Hepatic stellate cell (primary cell): ENCODE data around the gene CD81.

Experiments used
- DNase-seq: peaks from one replicate; pipeline ENCODE4 v3.0.0; 2011; ENCODE audit warnings: low spot score

The CD81 gene

GRCh38 chr11:2391181-2391975 is 14.3 kb downstream of the CD81 start:
- no peak for DNase-seq

- no peak for DNase-seq
Observed at GRCh38 chr11:2392241-2392959, 15.3 kb downstream of the CD81 start.

GRCh38 chr11:2393111-2393868 is 16.2 kb downstream of the CD81 start:
- DNase-seq, result no peak

- DNase-seq, result no peak
Observed at GRCh38 chr11:2393941-2394817, 17.1 kb downstream of the CD81 start.

GRCh38 chr11:2394818-2395105 is 17.7 kb downstream of the CD81 start:
- DNase-seq, result no peak

GRCh38 chr11:2395211-2395730 is 18.2 kb downstream of the CD81 start:
- no peak for DNase-seq

- DNase-seq, result no peak
Observed at GRCh38 chr11:2395856-2396255, 18.7 kb downstream of the CD81 start.

GRCh38 chr11:2396471-2396870 is 19.4 kb downstream of the CD81 start:
- DNase-seq, result no peak

GRCh38 chr11:2397005-2397404 is 19.9 kb downstream of the CD81 start:
- DNase-seq, result no peak

GRCh38 chr11:2398664-2399355 is 21.7 kb downstream of the CD81 start:
- no peak for DNase-seq

- no peak for DNase-seq
Observed at GRCh38 chr11:2399488-2400068, 22.5 kb downstream of the CD81 start.

- DNase-seq, result peak; percentile 100
Observed at GRCh38 chr11:2400069-2400761, 23.1 kb downstream of the CD81 start, which contains the start of gene TSSC4. Gene TSSC4, plus strand, starts transcription at chr11:2400750. Its CDS starts 1,884 bp downstream, at chr11:2402634.

- DNase-seq, result no peak
Observed at GRCh38 chr11:2400762-2401435, 23.8 kb downstream of the CD81 start.

GRCh38 chr11:2401436-2401984 is 24.4 kb downstream of the CD81 start:
- DNase-seq, result no peak

- no peak for DNase-seq
Observed at GRCh38 chr11:2402106-2402505, 25.0 kb downstream of the CD81 start.

GRCh38 chr11:2402890-2403645 is 26.0 kb downstream of the CD81 start:
- DNase-seq, result no peak

- no peak for DNase-seq
Observed at GRCh38 chr11:2404735-2405196, 27.7 kb downstream of the CD81 start.

- no peak for DNase-seq
Observed at GRCh38 chr11:2406451-2406850, 29.3 kb downstream of the CD81 start.
